HepG2 (cell line): ENCODE measurements around the gene MT1HL1.

Source experiments
- ATF7 ChIP-seq, 2 experiments: fragments of 450-650 bp in 1 of 2; sonication (generic) in 1 of 2; formaldehyde crosslinking in 1 of 2; IDR thresholded peaks; 2 replicates each; pipeline versions ENCODE4 v1.4.0 to v1.6.1; 2016 to 2020; ENCODE audit warnings: antibody characterized with exemption in 1 of 2, mild to moderate bottlenecking in 1 of 2, missing genetic modification reagents in 1 of 2
- BRCA1 ChIP-seq: sonication (generic); formaldehyde crosslinking; IDR thresholded peaks from 2 replicates; pipeline ENCODE4 v1.4.0; 2020; ENCODE audit warnings: missing genetic modification reagents
- JUNB ChIP-seq: sonication (generic); formaldehyde crosslinking; IDR thresholded peaks from 2 replicates; pipeline ENCODE4 v1.8.0; 2022; ENCODE audit warnings: missing genetic modification reagents, mild to moderate bottlenecking, borderline replicate concordance
- NR1H2 ChIP-seq: sonication (generic); formaldehyde crosslinking; IDR thresholded peaks from 2 replicates; pipeline ENCODE4 v1.8.1; 2022; ENCODE audit warnings: low read depth, missing genetic modification reagents, borderline replicate concordance
- SETDB1 ChIP-seq: sonication (generic); formaldehyde crosslinking; IDR thresholded peaks from 2 replicates; pipeline ENCODE4 v1.5.1; 2020; ENCODE audit warnings: missing genetic modification reagents, mild to moderate bottlenecking, borderline replicate concordance
- SIN3A ChIP-seq: IDR thresholded peaks from 2 replicates; pipeline ENCODE4 v1.6.1; 2011; ENCODE audit warnings: low read depth, mild to moderate bottlenecking, control low read depth, low read length, borderline replicate concordance
- SMARCE1 ChIP-seq: fragments of 450-650 bp; IDR thresholded peaks from 2 replicates; pipeline ENCODE4 v1.6.1; 2017; ENCODE audit warnings: borderline replicate concordance
- ZBTB21 ChIP-seq: sonication (generic); formaldehyde crosslinking; IDR thresholded peaks from 2 replicates; pipeline ENCODE4 v1.4.0; 2020; ENCODE audit warnings: missing genetic modification reagents
- ZNF652 ChIP-seq: IDR thresholded peaks from 2 replicates; pipeline ENCODE4 v1.6.1; 2016; ENCODE audit warnings: low read depth, borderline replicate concordance
- TF ChIP-seq, protein P1 (sequence below), 2 experiments: IDR thresholded peaks; 2 replicates each; pipeline ENCODE4 v1.6.1; 2011 to 2012; ENCODE audit warnings: low read length in 2 of 2, borderline replicate concordance in 1 of 2, low read depth in 1 of 2, mild to moderate bottlenecking in 1 of 2, moderate library complexity in 1 of 2
- TF ChIP-seq, protein P2 (sequence below): IDR thresholded peaks from 2 replicates; pipeline ENCODE4 v1.6.1; 2016
- TF ChIP-seq, protein P3 (sequence below): sonication (generic); formaldehyde crosslinking; IDR thresholded peaks from 2 replicates; pipeline ENCODE4 v1.8.1; 2023; ENCODE audit warnings: mild to moderate bottlenecking, moderate library complexity, missing genetic modification reagents
- TF ChIP-seq, protein P4 (sequence below): sonication (generic); formaldehyde crosslinking; IDR thresholded peaks from 2 replicates; pipeline ENCODE4 v1.5.0; 2020; ENCODE audit warnings: mild to moderate bottlenecking, missing genetic modification reagents, moderate library complexity

DNA sequence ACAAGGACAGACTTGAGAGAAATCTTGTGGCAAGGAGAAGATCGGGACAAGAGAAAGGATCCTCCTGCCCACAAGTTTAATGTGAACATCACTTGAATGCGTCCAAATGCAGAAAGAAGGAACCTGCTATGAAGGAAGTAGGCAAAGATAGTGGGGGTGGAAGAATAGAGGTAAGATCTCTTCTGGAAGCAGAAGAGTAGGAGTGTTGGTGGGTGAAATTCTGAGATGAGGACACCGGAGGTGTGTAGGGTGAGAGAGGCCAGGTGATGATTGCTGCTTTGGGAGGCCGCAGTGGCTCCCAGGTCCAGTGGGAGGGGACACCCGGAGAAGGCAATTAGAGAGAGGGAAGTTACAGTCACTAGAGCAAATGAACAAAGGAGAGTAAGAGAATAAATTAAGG is 44.6 kb upstream of the MT1HL1 start:
- TF ChIP-seq, protein P1, sequence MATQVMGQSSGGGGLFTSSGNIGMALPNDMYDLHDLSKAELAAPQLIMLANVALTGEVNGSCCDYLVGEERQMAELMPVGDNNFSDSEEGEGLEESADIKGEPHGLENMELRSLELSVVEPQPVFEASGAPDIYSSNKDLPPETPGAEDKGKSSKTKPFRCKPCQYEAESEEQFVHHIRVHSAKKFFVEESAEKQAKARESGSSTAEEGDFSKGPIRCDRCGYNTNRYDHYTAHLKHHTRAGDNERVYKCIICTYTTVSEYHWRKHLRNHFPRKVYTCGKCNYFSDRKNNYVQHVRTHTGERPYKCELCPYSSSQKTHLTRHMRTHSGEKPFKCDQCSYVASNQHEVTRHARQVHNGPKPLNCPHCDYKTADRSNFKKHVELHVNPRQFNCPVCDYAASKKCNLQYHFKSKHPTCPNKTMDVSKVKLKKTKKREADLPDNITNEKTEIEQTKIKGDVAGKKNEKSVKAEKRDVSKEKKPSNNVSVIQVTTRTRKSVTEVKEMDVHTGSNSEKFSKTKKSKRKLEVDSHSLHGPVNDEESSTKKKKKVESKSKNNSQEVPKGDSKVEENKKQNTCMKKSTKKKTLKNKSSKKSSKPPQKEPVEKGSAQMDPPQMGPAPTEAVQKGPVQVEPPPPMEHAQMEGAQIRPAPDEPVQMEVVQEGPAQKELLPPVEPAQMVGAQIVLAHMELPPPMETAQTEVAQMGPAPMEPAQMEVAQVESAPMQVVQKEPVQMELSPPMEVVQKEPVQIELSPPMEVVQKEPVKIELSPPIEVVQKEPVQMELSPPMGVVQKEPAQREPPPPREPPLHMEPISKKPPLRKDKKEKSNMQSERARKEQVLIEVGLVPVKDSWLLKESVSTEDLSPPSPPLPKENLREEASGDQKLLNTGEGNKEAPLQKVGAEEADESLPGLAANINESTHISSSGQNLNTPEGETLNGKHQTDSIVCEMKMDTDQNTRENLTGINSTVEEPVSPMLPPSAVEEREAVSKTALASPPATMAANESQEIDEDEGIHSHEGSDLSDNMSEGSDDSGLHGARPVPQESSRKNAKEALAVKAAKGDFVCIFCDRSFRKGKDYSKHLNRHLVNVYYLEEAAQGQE (IDR thresholded peaks at IDR 0.05; ENCODE audit: borderline replicate concordance in 1 of 2, low read depth in 1 of 2, low read length in 2 of 2) = no peak
- no peak for TF ChIP-seq SIN3A
- TF ChIP-seq, protein P2, sequence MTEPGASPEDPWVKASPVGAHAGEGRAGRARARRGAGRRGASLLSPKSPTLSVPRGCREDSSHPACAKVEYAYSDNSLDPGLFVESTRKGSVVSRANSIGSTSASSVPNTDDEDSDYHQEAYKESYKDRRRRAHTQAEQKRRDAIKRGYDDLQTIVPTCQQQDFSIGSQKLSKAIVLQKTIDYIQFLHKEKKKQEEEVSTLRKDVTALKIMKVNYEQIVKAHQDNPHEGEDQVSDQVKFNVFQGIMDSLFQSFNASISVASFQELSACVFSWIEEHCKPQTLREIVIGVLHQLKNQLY = no peak
- no peak for TF ChIP-seq NR1H2
- TF ChIP-seq, protein P3, sequence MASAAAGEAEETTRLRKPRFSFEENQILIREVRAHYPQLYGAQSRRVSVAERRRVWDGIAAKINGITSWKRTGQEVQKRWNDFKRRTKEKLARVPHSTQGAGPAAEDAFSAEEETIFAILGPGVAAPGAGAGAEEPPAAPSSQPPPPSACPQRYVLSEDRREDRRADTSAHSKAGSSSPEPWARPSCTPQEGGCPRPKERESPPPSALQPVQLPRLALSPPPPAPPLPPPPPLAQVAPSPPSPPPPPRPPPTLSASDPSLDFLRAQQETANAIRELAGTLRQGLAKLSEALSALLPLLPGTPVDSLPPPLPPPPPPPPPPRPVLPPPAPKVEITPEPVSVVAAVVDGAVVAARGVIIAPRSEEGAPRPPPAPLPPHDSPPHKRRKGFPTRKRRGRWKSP (CRISPR knock-in tag) = no peak
- TF ChIP-seq, protein P4, sequence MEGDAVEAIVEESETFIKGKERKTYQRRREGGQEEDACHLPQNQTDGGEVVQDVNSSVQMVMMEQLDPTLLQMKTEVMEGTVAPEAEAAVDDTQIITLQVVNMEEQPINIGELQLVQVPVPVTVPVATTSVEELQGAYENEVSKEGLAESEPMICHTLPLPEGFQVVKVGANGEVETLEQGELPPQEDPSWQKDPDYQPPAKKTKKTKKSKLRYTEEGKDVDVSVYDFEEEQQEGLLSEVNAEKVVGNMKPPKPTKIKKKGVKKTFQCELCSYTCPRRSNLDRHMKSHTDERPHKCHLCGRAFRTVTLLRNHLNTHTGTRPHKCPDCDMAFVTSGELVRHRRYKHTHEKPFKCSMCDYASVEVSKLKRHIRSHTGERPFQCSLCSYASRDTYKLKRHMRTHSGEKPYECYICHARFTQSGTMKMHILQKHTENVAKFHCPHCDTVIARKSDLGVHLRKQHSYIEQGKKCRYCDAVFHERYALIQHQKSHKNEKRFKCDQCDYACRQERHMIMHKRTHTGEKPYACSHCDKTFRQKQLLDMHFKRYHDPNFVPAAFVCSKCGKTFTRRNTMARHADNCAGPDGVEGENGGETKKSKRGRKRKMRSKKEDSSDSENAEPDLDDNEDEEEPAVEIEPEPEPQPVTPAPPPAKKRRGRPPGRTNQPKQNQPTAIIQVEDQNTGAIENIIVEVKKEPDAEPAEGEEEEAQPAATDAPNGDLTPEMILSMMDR (CRISPR knock-in tag) = no peak
- no peak for TF ChIP-seq JUNB (CRISPR knock-in tag)
- TF ChIP-seq SMARCE1 = no peak
- TF ChIP-seq SETDB1 (CRISPR knock-in tag) = no peak
- TF ChIP-seq ZNF652 = no peak
- TF ChIP-seq ATF7 (IDR thresholded peaks at IDR 0.05) = no peak
- TF ChIP-seq ATF7 (CRISPR knock-in tag; IDR thresholded peaks at IDR 0.05) = no peak
- no peak for TF ChIP-seq BRCA1 (CRISPR knock-in tag)
- no peak for TF ChIP-seq ZBTB21
